Measurements from ENCODE around the gene CHCHD6.

GRCh38 chr3:126936853-126937425, 232.9 kb downstream of the CHCHD6 start:
- TF ChIP-seq CTCF (IDR thresholded peaks at IDR 0.05; ENCODE audit: insufficient read depth, low read length, poor library complexity, severe bottlenecking) (no peak), EZH2phosphoT487 (conservative IDR thresholded peaks at IDR 0.05; ENCODE audit: low read length) (no peak)
